RPMI7951 (cell line): ENCODE measurements around the gene MYMX. TPM values are rescaled to one million over a fixed set of nuclear protein-coding genes. Genes with fewer than 3 reads are reported as not detected.

Source experiments
- DNase-seq: peaks from one replicate; pipeline ENCODE4 v3.0.0-alpha.2; 2012; ENCODE audit warnings: low read depth
- total RNA-seq: library from RNA; depleted of rRNA; stranded (reverse); fragments of >200 nt; shearing (Covaris generic); gene quantifications from 2 replicates; pipeline ENCODE4 v1.2.3, GENCODE V29; 2014

MYMX gene
- total RNA-seq, 1 experiment from 2014 or later = not detected

DNA sequence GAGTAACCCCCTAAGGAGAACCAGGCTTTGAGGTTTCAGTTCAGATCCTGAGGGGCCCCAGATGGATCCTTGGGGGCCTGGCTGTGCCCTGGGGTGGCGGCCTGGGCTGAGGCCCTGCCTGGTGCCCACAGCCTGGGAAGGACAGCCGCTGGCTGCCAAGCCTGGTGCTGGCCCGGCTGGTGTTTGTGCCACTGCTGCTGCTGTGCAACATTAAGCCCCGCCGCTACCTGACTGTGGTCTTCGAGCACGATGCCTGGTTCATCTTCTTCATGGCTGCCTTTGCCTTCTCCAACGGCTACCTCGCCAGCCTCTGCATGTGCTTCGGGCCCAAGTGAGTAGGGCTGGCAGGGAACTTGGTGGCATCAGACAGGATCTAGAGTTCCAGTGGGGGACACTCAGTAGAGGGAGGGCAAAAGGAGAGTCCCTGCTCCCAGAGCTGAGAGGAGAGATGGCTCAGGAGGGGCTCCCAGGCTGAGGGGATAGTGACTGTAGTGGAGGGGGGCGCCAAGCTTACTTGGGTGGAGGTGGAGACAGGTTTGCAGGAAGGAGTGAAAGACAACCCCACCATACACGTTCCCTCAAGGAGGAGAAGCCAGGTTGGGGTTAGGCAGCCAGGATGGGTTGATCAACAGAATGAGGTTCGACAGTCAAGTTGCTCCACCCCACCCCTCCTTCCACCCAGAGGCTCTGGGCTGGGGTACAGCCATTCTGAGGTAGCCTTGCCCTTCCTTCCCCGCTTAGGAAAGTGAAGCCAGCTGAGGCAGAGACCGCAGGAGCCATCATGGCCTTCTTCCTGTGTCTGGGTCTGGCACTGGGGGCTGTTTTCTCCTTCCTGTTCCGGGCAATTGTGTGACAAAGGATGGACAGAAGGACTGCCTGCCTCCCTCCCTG, 16.2 kb downstream of the MYMX start:
- DNase-seq = no peak

DNA sequence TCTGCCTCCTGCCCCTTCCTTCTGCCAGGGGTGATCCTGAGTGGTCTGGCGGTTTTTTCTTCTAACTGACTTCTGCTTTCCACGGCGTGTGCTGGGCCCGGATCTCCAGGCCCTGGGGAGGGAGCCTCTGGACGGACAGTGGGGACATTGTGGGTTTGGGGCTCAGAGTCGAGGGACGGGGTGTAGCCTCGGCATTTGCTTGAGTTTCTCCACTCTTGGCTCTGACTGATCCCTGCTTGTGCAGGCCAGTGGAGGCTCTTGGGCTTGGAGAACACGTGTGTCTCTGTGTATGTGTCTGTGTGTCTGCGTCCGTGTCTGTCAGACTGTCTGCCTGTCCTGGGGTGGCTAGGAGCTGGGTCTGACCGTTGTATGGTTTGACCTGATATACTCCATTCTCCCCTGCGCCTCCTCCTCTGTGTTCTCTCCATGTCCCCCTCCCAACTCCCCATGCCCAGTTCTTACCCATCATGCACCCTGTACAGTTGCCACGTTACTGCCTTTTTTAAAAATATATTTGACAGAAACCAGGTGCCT, 16.9 kb downstream of the MYMX start:
- no peak for DNase-seq

DNA sequence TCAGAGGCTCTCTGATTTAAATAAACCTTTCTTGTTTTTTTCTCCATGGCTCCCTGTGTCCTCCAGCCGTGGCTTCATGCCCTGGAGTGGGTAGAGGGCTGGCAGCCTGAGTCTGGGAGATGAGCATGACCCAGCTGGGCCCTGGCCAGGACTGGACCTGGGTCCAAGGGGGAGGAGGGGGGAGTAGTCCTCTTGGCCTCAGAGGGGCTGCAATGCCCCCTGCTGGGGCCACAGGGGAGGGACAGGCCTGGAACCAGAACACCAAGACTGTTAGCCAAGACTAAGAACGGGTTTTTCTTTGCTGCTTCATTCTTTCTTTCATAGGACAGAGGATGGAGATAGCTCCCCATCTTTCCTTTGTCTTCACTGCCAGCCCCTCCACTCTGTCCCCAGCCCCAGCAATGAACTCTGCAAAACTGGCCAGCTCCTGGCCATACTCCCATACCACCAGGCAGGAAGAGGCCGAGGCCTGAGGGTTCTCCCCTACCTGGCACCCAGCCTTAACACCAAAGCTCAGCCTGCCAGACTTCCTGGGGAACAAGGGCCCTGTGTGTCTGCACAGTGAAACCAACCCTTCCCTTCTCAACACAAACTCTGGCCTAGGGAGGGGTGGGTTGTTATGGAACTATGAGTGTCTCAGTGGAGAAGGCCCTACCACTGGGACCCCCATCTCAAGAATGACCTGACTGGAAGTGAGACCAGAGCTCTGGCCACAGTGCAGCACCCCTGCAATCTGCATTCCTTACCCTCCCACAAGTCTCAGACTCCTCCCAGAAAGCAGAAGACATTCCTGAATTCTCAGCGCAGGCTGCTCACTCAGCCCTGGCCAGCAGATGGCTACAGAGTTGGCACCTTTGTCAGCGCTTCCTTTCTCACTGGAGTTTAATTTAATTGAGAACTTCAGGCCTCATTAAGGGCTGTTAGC, 17.6 kb downstream of the MYMX start:
- peak; percentile 73 for DNase-seq

DNA sequence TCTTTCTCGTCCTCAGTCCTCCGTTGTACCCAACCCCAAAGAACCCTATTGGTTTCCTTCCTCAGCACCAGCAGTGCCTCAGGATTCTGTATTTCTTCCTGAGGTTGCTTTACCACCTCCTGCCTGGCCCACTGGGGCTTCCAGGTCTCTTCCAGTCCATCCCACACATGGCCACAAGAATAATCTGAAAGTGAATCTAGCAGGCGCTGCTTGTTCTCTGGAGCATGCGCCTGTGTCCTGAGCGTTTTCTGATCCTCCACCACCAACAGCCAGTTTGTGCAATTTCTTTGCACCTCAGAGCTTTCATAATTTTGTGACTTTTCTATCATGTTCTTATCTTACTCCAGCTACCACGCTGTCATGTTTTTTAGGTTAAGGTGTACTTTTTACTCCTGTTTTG, 18.5 kb downstream of the MYMX start:
- no peak for DNase-seq

DNA sequence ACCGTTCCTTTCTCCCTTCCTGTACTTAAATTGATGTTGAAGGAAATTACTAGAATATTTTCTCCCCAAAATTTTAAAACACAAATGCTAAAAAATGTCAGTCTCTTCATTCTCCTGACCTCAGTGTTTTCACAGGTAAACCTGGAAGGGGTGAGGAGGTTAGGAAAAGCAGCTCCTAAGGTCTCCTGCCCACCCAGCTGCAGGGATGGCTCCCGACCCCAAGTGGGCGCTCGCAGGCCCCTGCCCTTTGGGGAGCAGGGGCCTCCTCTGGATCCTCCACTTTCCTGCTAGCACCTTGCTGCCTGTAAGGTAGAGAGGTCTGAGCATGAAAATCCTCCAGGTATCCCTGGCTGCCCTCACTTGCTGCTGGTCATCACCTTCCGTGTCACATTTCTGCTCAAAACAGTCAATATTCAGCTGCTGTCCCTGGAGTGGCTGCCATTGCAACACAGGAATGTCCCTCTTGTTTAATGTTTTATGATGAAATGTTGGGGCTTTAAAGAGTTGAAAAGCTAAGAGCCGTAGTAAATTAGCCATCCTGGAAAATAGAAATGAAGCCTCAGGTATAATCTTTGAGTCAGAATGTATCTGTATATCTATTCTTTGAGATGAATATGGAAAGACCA, 19.3 kb downstream of the MYMX start:
- DNase-seq = no peak

DNA sequence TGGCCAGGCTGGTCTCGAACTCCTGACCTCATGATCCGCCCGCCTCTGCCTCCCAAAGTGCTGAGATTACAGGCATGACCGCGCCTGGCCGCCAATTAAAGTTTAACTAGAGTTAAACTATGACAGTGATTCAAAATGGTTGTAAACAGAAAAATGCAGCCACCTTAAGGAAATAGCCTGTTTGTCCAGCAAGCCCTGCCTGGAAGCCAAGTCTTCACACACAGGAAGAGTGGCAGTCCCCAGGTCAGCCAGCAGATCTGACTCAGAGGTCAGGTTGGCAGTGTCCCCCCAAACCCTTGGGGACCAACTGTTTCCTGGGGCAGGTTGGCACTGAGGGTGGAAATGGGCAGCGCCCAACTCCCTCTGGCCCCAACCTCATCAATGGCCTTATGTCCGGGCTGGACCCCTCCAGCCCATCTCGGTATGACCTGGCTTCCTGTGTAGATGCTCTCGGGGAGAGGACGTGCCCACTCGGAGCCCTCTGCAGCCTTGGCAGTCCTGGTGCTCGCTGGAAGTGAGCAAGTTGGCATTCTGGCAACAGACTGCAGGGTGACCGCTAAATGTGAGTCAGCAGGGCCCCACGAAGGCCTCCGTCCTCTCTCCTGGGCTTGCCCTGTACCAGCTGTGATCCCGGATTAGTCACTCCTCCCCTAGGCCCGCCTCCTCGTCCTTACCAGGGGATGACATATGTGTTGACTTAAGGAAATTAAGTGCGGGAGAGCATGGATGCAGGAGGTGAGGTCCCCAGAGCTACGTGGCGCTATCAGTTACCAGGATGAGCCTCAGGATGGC, 20.5 kb downstream of the MYMX start:
- DNase-seq = peak; percentile 99

DNA sequence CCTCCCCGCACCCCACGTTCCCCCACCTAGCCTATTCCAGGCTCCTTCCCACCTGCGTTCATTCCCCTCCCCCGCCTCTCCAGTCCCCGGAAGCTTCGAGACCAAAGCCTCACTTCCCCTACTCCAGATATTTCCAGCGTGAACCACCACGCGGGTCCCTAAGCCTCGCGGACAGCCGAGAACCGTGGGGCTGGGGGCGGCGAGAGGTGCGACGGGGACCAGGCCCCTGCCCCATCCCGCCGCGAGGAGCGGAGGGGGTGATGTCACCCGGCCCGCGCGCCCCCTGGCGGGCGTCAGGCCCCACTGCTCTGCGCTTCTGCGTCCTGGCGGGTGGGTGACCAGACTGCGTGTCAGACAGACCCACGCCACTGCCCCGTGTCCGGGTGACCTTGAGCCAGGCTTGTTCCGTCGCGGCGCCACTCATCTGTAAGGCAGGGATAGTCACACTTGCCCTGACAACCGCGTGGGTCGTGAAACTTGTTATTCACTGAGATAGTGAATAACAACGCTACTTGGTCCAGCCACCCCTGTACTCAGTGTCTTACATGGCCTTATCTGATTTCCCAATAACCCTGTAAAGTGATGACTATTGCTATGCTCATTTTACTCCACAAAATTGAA, 21.2 kb downstream of the MYMX start:
- DNase-seq = peak; percentile 69

DNA sequence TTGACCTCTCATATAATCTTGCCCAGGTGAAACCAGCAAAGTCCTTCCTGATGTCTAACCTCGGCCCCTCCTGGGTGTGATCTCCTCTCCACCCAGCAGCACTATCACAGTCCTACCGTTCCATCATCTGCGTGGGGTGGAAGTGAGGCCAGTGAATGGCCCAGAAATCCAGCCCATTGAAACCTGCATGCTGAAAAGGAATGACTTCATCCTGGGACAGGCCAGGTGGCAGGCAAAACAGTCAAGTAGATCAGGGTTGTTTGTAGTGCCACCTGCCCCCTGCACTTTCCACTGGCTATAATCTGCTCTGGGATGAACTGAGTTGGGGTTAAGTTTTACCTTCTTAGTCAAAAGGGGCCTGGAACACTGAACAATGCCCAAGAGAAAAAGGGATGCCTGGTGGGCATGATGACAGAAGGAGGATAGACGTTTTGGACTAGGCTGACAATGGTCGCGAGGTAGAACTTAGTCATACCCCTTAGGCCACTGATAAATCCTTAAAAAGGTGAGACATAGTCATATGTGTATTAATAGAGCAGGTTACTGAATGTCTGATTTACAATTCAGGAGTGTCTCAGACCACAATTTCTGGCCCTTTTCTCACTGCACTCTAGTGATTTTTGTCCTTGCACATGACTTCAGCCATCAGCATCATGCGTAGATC, 22.1 kb downstream of the MYMX start:
- DNase-seq = no peak

DNA sequence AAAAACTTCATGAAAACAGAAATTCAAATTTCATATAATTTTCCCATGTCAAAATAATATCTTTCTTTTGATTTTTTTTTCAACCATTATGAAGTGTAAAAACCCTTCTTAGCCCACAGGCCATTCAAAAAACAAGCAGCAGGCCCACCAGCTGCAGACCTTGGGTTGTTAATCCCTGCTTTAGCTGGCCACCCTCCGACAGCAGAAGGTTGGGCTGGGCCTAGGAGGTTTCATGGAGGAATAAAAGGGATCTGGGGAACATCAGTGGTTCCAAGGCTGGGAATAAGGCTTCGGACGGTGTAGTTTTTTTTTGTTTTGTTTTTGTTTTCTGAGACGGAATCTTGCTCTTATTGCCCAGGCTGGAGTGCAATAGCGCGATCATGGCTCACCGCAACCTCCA, 26.6 kb downstream of the MYMX start:
- DNase-seq = no peak

DNA sequence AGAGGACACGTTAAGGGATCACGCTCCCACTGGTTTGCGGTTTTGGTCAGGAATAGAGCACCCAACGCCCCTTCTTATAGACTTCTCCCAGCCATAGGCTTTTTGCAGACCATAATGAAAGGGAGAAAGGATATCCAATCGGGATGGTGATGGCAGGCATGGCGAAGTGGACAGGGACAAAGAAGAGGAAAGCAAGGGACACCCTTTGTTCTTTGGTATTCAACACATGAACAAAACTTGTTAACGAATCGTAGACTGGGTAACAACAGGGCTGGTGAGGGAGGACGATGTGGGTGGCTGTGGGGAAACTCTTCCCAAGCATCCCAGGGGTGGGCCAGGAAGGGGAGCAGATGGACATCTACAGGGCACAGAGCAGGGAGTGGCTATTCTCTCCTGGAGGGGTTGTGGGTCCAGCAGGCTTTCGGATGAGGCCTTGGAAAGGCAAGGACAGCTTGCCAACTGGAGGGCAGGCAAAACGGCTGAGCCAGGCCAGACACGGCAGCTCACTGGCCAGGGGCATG, 28.7 kb downstream of the MYMX start:
- no peak for DNase-seq

DNA sequence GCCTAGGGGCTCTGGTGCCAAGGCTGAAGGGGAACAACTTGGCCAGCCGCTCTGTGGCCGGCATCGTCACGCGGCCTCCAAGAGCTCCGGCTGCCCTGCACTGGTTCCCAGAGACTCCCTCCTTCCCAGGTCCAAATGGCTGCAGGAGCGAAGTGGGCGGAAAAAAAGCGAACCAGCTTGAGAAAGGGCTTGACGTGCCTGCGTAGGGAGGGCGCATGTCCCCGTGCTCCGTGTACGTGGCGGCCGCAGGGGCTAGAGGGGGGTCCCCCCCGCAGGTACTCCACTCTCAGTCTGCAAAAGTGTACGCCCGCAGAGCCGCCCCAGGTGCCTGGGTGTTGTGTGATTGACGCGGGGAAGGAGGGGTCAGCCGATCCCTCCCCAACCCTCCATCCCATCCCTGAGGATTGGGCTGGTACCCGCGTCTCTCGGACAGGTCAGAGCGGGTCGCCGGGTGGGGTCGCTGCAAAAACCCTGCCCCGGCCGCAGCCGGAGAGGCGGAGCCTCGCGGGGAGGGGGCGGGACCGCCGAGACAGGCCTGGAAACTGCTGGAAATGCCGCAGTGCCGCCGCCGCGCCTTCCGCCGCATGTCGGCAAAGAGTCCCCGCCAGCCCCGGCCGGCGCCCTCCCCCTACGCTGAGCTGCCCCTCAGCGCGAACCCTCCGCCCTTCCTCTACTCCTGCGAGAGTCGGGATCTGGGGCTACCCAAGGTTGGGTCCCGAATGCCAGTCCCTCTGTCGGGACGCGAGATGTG, 29.4 kb downstream of the MYMX start:
- DNase-seq = peak; percentile 84

DNA sequence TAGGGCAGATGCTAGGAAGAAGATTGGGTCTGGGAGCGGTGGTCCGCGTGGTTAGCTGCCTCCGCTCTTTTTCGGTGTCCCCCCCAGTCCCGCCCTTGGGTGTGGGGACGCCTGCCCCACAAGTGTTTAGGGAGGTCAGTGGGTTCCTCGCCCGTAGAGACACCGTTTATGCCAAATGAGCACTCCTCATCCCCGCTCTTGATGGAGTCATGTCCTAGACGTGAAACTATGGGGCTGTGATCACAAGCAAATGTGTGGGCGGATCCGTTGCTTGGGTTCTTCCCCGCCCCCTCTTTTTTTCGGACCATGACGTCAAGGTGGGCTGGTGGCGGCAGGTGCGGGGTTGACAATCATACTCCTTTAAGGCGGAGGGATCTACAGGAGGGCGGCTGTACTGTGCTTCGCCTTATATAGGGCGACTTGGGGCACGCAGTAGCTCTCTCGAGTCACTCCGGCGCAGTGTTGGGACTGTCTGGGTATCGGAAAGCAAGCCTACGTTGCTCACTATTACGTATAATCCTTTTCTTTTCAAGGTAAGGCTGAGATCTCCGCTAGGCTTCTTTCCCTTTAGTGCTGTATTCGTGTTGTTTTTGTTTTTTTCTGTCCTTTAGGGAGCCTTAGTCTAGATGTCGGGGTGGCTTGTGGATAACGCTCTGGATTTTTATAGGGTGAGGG, 30.1 kb downstream of the MYMX start, which contains the start of gene HSP90AB1:
TSS of gene HSP90AB1 (plus strand) at position 439 of the 675 bp plus-strand sequence. CDS start 1,529 bp downstream, outside the sequence.
- peak; percentile 98 for DNase-seq

DNA sequence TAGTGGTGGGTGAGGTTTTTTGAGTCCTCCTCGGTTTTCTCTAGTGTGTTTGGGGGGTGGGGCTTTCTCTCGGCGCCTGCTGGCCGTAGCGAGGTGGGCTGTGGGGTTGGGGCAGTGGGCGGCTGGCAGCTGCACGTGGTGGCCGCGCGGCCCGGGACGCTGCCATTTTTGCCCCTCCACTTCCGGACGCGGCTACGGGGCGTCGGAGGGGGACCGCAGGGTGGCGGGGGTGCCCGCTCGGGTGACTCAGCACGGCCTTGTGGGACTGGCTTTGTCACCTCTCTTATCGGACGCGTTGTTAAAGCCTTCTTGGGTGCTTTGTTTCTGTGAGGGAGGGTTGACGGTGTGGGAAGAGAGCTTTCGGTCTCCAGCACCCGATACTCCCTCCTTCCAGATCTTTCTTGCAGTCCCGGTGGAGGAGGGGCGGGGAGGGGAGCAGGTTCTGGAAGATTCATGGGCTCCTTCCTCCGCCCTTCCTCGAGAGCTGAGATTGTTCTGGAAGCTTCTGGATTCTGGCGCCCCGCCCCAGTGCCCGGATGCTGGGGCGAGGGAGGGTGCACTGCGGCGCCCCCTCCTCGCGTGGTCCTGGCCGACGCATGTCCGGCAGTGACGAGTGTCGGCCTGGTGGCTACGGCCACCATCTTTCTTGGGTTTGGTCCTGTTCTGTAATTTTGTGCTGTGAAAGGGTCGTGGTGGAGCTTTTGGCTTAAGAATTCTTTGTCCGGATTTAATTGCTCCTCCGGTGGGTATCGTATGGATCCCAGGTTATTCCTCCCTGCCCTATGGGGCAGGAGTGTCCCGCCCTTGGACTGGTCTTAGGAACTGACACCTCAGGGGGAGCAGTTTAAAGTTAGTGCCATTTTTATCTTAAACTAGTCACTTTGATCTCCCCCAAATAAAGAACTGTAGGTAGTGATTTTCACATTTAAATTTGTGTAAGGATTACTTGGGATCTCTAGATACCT, 30.9 kb downstream of the MYMX start:
- DNase-seq = peak; percentile 66

DNA sequence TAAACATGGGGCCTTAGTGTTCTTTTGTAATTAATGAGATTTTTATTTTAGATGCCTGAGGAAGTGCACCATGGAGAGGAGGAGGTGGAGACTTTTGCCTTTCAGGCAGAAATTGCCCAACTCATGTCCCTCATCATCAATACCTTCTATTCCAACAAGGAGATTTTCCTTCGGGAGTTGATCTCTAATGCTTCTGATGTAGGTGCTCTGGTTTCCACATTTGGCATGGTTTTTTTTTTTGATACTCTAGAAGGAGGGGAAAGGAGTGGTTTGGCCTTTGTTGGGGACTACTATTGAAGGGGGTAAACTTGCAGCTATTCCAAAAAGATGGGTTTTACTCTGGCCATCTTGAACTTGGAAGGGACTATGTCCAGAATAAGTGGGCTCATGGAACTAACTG, 31.9 kb downstream of the MYMX start:
- DNase-seq = no peak

DNA sequence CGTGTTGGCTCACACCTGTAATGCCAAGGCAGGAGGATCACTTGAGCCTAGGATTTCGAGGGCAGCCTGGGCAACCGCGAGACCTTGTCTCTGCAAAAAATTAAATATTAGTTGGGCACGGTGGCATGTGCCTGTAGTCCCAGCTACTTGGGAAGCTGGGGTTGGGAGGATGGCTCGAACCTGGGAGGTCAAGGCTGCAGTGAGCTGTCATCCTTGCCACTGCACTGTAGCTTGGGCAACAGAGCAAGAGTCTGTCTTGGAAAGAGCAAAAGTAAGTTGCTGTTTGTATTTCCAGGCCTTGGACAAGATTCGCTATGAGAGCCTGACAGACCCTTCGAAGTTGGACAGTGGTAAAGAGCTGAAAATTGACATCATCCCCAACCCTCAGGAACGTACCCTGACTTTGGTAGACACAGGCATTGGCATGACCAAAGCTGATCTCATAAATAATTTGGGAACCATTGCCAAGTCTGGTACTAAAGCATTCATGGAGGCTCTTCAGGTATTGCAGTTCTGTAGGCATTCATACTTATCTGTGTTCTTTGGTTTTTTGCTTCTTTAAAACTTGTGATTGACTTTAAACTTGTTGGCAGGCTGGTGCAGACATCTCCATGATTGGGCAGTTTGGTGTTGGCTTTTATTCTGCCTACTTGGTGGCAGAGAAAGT, 32.5 kb downstream of the MYMX start:
- no peak for DNase-seq

DNA sequence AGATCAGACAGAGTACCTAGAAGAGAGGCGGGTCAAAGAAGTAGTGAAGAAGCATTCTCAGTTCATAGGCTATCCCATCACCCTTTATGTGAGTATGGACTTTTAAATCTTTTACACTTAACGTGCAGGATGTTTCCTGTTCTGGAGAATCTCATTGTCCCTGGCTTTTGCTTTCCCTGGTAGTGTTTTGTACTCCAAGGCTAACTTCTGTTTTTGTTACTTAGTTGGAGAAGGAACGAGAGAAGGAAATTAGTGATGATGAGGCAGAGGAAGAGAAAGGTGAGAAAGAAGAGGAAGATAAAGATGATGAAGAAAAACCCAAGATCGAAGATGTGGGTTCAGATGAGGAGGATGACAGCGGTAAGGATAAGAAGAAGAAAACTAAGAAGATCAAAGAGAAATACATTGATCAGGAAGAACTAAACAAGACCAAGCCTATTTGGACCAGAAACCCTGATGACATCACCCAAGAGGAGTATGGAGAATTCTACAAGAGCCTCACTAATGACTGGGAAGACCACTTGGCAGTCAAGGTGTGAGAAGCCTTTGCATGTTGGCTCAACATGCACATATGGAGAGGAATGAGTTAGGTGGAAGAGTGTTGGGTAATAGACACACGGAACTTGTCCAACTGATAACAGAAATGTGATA, 33.5 kb downstream of the MYMX start:
- DNase-seq = no peak
